Measurements from ENCODE around the gene FST.

DNA sequence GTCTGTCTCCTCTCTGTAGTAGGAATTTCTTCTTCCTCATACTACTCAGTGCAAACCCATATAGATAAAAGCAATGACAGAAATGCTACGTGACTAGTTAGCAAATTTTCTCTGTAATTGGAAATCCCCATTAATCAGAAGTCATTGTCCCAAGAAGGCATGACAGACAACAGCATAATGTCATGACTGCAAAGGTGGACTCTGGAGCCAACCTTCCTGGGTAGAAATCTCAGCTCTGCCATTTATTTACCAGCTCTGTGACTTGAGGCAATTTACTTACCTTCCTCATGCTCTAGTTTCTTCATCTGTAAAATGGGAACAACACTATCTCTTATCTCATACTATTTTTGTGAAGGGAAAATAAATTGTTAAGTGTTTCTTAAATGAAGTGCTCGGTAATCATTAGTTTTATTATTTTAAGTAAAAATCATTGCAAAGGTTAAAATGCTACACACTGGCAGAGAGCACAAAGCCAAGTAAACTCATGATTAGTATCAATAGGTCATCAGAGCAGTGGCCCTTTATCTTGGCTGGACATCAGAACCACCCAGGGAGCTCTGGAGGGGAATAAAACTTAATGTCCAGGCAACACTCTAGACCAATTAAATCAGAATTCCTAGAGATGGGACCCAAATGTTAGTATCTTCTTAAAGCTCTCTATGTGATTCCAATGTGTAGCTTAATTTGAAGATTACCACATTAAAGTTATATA, 43.8 kb upstream of the FST start:
- TF ChIP-seq ZNF274 (IDR thresholded peaks at IDR 0.05; ENCODE audit: low read depth, low read length) = no peak
- TF ChIP-seq YY1 (IDR thresholded peaks at IDR 0.05; ENCODE audit: insufficient read depth, insufficient read length) = no peak
